Thyroid gland (tissue), 4 donors: ENCODE measurements around the gene ADAM30. TPM values are rescaled to one million over a fixed set of nuclear protein-coding genes. Genes with fewer than 3 reads are reported as not detected.
"Not testable (repeated sequence)": the region's sequence is repeated elsewhere in the genome, so short reads cannot be mapped to it uniquely, and the experiment has no call there.

Experiments used
- DNase-seq, 2 donors: peaks; one replicate each; pipeline ENCODE4 v3.0.0-alpha.2; 2019
- H3K27ac ChIP-seq, 3 donors: fragments of 200-600 bp; sonication (generic); 1 replicate in 2 of 3; 2 replicates in 1 of 3; pipeline ENCODE4 v1.5.1; 2016 to 2019; ENCODE audit warnings: mild to moderate bottlenecking in 1 of 3, moderate library complexity in 1 of 3
- H3K27me3 ChIP-seq: fragments of 200-600 bp; sonication (generic); one replicate; pipeline ENCODE4 v1.5.1; 2019
- H3K36me3 ChIP-seq, 2 donors: fragments of 200-600 bp; sonication (generic); one replicate each; pipeline ENCODE4 v1.5.1; 2016 to 2019
- H3K4me1 ChIP-seq, 2 donors: fragments of 200-600 bp; sonication (generic); one replicate each; pipeline ENCODE4 v1.5.1; 2017 to 2019
- H3K4me3 ChIP-seq, 3 donors: fragments of 200-600 bp; sonication (generic); replicated peaks in 1 of 3; 1 replicate in 2 of 3; 2 replicates in 1 of 3; pipeline ENCODE4 v1.5.1; 2016; ENCODE audit warnings: mild to moderate bottlenecking in 1 of 3
- H3K9me3 ChIP-seq: fragments of 200-600 bp; sonication (generic); one replicate; pipeline ENCODE4 v1.5.1; 2017
- POLR2A ChIP-seq, 2 donors: fragments of 450-650 bp; IDR thresholded peaks; one replicate each; pipeline ENCODE4 v1.6.1; 2017; ENCODE audit warnings: antibody characterized with exemption in 2 of 2, mild to moderate bottlenecking in 2 of 2, moderate library complexity in 1 of 2
- WGBS, 2 donors: methylation state at CpG; one replicate each; pipeline ENCODE4 v1.1.5; 2017; 5-methylcytosine and 5-hydroxymethylcytosine counted together
- intact Hi-C: fragments of 100-400 bp; cut with DNase I; formaldehyde crosslinking; loops from one replicate; pipeline ENCODE4 v1.15.1; 2023
- total RNA-seq, 4 donors: library from RNA; depleted of rRNA; stranded (reverse); fragments of >200 nt; gene quantifications; one replicate each; pipeline ENCODE4 v1.2.3, GENCODE V29; 2016
- TF ChIP-seq, protein P1 (sequence below), 6 experiments: fragments of 200-600 bp in 3 of 6; fragments of 450-650 bp in 3 of 6; sonication (generic) in 3 of 6; IDR thresholded peaks; one replicate each; pipeline ENCODE4 v1.5.1; 2016 to 2019; ENCODE audit warnings: antibody characterized with exemption in 6 of 6, mild to moderate bottlenecking in 2 of 6, inconsistent platforms in 1 of 6, moderate library complexity in 1 of 6

ADAM30 gene
- total RNA-seq, 4 donors from 2014 or later, result 0.13 TPM; not detected in 3

DNA sequence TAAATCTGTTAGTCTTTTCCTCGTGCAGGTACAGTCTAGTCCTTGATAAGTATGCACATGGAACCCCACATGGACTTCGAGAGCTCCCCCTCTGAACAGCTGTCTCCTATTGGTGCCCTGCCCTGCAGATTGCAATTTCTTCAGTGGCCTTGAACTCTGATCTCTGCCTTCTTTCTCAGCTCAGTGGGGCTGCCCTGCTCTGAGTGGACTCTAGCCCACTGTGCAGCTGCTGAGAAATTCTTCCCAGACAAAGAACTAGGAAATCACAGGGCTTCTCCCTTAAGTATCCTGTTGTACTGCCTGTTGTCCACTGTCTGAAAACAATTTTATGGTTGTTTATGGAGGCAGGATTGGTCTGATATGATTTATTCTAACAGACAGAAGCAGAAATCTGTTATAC is 38.2 kb downstream of the ADAM30 start:
- intact Hi-C loops, result no loop called here
- DNase-seq, result no peak
- H3K36me3 ChIP-seq, result no peaks in the 10 kb centered on the region
- H3K27ac ChIP-seq, result no peak overlapping the region
- H3K4me3 ChIP-seq, result no peak overlapping the region
- H3K4me1 ChIP-seq, result no peaks in the 10 kb centered on the region
- TF ChIP-seq, protein P1, sequence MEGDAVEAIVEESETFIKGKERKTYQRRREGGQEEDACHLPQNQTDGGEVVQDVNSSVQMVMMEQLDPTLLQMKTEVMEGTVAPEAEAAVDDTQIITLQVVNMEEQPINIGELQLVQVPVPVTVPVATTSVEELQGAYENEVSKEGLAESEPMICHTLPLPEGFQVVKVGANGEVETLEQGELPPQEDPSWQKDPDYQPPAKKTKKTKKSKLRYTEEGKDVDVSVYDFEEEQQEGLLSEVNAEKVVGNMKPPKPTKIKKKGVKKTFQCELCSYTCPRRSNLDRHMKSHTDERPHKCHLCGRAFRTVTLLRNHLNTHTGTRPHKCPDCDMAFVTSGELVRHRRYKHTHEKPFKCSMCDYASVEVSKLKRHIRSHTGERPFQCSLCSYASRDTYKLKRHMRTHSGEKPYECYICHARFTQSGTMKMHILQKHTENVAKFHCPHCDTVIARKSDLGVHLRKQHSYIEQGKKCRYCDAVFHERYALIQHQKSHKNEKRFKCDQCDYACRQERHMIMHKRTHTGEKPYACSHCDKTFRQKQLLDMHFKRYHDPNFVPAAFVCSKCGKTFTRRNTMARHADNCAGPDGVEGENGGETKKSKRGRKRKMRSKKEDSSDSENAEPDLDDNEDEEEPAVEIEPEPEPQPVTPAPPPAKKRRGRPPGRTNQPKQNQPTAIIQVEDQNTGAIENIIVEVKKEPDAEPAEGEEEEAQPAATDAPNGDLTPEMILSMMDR (IDR thresholded peaks at IDR 0.05), result no peak
- TF ChIP-seq POLR2A (IDR thresholded peaks at IDR 0.05), result no peak
- 86 to 93% methylated on average over 2 of the region's 2 CpGs for WGBS, 2 donors
- no peaks in the 10 kb centered on the region for H3K27me3 ChIP-seq
- H3K9me3 ChIP-seq, result no peaks in the 10 kb centered on the region

DNA sequence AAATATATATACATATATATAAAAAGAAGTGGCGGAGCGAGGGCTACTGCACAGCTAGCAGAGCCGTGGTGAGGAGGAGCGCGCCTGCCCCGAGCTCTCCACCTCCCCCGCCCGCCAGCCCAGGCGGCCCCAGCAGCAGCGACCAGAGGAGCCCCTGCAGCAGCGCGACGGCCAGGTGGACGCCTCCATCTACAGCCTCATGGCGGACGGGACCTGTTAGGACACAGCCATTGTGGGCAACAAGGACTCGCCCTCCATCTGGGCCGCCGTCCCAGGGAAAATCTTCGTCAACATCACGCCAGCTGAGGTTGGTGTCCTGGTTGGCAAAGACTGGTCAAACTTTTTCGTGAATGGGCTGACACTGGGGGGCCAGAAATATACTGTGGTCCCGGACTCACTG is 43.2 kb downstream of the ADAM30 start:
- Histone ChIP-seq H3K4me3 (no peak overlapping the region), H3K4me1 (no peaks in the 10 kb centered on the region), H3K27me3 (no peaks in the 10 kb centered on the region), H3K36me3 (no peaks in the 10 kb centered on the region), H3K27ac (no peak overlapping the region), H3K9me3 (no peaks in the 10 kb centered on the region)
- intact Hi-C loops, result no loop called here
- TF ChIP-seq POLR2A (IDR thresholded peaks at IDR 0.05), result no peak
- TF ChIP-seq, protein P1 (IDR thresholded peaks at IDR 0.05), result no peak
- DNase-seq, result no peak
- 93 to 96% methylated on average over 22 to 23 of the region's 23 CpGs for WGBS, 2 donors

DNA sequence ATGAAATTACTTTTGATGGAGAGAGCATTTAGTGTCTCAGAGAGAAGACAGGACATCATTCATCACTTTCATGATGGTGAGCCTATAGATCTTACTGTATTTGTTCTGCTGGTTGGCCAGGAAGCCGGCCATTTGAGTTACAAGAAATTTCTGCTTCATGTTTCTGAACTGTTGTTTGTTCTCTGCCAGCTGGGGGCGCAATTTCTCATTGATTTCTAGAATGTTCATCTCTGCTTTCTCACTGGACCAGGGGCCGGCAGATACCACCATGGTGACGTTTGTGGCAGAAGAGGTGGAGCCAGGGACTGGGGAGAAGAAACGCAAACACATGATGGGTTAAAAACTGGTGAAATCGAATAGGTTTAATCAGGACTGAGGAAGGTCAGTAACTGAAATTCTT is 52.1 kb downstream of the ADAM30 start:
- H3K27me3 ChIP-seq, DNase-seq, H3K27ac ChIP-seq, H3K9me3 ChIP-seq, H3K4me1 ChIP-seq, H3K4me3 ChIP-seq, intact Hi-C loops, H3K36me3 ChIP-seq: not testable (repeated sequence)
- 60 to 70% methylated on average over 6 of the region's 6 CpGs for WGBS, 2 donors

Other genes starting within 250 kb of the ADAM30 start
- 10 to 100 TPM; 10.8 to 17.9 (median 11.9) TPM for gene ZNF697, start 248.2 kb downstream of the ADAM30 start, total RNA-seq
- 100 to 1,000 TPM in 2 of 4 donors, 10 to 100 TPM in 2; 36.0 to 308 (median 102) TPM for gene PHGDH, start 184.6 kb downstream of the ADAM30 start, total RNA-seq
- 1 to 10 TPM in 2 of 4 donors, not detected in 2; 6.4 to 8.1 TPM for gene HMGCS2, start 127.6 kb downstream of the ADAM30 start, total RNA-seq
- not detected for gene REG4, start 85.1 kb downstream of the ADAM30 start, total RNA-seq
- gene NOTCH2, start 173.1 kb upstream of the ADAM30 start, total RNA-seq, result 100 to 1,000 TPM in 3 of 4 donors, 10 to 100 TPM in 1; 87.2 to 142 (median 115) TPM